Measurements from ENCODE around the gene BLOC1S3.

BLOC1S3 gene

DNA sequence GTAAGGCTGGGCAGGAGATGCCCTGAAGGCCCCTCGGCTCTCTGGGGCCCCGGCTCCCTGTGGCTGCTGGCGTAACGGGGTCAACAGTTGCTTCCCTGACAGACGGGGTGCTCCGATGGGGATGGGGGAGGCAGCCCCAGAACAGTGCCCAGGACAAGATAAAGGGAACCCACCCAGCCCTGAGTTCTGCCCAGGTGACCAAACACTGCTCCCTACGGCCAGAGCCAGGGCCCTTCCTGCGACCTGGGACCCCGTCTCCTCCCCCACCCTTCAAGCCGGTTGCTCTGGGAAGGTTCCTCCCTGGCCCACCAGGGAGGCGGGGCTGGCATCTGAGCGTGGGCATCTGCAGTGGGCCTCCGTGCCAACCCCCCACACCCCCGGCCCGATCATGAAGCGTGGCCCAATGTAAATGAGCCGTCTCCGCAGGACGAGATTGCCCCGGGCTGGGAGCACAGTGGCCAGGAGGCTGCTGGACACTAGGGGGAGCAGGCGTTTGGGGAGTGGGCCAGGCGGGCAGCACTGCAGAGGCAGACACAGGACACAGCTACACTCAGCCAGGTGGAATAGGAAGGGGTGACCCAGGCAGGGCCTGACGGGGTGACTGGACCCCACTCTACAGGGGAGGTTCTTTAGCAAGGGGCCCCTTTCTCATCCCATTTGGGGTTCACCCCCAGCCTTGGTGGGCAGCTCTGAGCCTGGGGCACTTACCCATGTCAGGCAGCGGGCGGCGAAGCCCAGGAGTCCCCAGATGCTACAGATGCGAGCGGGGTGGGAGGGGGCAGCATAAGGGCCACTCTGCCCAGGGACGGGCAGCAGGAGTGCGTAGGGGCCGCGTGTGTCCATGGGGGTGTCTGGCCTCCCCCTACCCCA lies 16.6 kb upstream of the BLOC1S3 start:
- no peak for DNase-seq (ENCODE audit: low read depth in 3 of 3)

GRCh38 chr19:45162608-45163143 lies 15.9 kb upstream of the BLOC1S3 start:
- DNase-seq (ENCODE audit: low read depth in 3 of 3), result no peak

- DNase-seq (ENCODE audit: low read depth in 3 of 3), result no peak
Observed at GRCh38 chr19:45163156-45163555, 15.4 kb upstream of the BLOC1S3 start.

GRCh38 chr19:45163751-45164460 lies 14.7 kb upstream of the BLOC1S3 start:
- DNase-seq (ENCODE audit: low read depth in 3 of 3), result no peak

DNA sequence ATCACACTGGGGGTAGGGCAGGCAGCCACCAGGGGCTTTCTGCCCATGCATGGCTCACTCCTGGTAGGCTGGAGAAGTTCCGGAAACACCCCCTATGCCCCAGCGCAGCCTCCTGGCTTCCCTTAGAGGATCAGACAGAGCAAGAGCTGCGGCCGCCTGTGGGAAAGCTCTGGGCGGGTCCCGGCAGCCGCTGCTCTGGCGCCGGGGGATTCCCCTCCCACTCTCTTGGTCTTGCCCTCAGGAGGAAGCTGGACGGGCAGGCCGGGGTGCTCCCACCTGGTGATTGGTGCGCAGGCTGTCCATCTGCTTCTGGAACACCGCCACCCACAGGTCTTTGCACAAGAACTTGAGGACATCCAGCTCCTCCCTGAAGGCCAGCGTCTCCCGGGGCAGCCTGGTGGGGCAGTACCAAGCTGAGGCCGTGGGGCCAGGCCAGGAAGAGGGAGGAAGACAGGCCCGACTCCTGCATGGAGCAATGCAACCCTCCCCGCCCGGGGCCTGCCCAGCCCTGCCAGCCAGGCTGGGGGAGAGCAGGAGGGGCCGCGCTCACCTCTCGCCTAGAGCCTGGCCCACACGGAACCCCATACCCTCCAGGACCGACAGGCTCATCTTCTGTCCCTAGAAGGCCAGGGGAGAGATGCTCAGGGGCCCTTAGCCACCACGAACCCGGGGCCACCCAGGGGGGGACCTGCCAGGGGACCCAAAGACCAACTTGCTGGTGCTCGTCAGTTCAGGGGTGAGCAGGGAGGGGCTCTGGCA lies 13.8 kb upstream of the BLOC1S3 start:
- DNase-seq (ENCODE audit: low read depth in 3 of 3), result peak in 1 of 3 experiments; percentile 71

DNA sequence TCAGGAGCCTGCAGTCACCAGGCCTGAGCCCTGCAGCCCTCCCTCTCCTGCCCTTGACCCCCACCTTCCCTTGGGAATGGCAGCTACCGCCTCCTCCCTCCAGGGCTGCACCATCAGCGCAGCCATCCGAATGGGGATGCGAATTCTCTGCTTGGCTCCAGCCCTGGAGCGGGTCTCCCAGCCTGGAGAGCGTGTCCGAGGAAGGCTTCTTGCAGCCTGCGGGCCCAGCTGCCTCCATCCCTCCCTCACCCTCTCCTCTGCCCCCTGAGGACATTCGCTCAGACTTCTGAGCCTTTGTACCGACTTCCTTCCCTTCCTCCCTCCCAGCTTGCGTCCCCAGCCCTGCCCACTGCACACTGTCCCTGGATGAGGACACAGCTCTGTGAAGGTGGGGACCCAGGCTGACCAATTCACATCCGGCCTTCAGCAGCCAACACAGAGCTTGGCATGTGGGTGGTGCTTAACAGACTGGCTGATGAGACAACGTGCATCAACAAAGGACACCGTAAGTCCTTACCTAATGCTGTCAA lies 11.8 kb upstream of the BLOC1S3 start:
- no peak for DNase-seq (ENCODE audit: low read depth in 3 of 3)

- no peak for DNase-seq (ENCODE audit: low read depth in 3 of 3)
Observed at GRCh38 chr19:45168767-45169351, 9.7 kb upstream of the BLOC1S3 start.

- DNase-seq (ENCODE audit: low read depth in 3 of 3), result no peak
Observed at GRCh38 chr19:45169602-45170001, 9.0 kb upstream of the BLOC1S3 start.

DNA sequence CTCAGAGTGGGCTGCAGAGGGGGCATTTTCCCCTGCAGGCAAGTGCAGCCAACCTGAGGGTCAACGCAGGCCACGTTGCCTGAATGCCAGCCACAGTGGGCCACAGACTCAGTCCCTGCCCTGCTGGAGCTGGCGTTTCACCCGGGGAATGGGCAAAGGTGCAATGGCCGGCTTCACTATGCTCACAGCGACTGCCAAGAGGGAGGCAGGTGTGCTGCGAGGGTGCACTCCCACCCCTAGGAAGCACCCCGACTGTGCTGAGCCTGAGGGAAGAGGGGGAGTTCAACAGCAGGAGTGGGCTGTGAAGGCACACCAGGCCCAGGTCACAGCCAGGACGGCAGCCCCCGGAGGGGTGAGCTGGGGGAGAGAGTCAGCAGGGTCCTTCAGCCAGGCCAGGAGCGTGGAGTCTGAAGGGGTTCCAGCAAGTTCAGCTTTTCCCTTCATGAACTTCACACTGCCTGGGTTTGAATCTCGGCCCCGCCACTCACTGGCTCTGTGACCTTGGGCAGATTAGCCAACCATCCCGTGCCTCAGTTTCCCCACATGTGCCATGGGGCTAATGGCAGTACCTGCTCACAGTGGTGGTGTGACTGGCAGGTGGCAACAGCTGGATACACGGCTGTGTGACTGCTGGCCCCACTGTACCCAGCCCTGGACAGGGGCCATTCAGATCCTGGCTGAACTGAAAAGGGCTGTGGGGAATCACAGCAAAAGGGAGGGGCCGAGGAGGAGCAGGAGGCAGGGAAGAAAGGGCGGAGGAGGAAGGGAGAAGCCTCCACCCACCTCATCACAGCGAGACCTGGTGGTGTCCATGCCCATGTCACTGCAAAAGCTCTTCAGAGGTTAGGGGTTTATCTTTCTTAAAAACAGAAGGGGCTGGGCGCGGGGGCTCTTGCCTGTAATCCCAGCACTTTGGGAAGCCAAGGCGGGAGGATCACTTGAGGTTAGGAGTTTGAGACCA lies 8.2 kb upstream of the BLOC1S3 start:
- DNase-seq (ENCODE audit: low read depth in 3 of 3), result no peak

GRCh38 chr19:45171211-45171623 lies 7.4 kb upstream of the BLOC1S3 start:
- DNase-seq (ENCODE audit: low read depth in 3 of 3), result no peak

DNA sequence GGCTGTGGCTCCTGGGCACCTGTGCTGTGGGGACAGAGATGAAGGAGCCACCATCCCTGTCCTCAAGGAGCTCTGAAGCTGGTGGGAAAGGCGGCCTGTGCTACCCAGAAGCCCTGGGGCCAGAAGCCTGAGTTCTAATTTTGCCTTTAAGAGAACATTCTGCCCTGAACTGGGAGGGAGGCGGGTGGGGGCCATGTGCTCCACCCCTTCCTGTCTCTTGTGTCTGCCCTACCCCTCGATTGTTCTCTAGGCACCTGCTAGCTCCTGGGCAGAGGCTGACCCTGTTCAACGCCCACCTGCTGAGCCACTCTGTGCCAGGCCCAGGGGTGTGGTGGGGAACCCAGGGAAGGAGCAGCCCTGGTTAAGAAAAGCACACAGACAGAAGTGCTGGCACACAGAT lies 6.4 kb upstream of the BLOC1S3 start:
- DNase-seq (ENCODE audit: low read depth in 3 of 3), result no peak

GRCh38 chr19:45172611-45173208 lies 5.9 kb upstream of the BLOC1S3 start:
- DNase-seq (ENCODE audit: low read depth in 3 of 3), result no peak

GRCh38 chr19:45173816-45174215 lies 4.8 kb upstream of the BLOC1S3 start:
- DNase-seq (ENCODE audit: low read depth in 3 of 3), result no peak

- DNase-seq (ENCODE audit: low read depth in 3 of 3), result no peak
Observed at GRCh38 chr19:45175515-45176345, 2.9 kb upstream of the BLOC1S3 start.

DNA sequence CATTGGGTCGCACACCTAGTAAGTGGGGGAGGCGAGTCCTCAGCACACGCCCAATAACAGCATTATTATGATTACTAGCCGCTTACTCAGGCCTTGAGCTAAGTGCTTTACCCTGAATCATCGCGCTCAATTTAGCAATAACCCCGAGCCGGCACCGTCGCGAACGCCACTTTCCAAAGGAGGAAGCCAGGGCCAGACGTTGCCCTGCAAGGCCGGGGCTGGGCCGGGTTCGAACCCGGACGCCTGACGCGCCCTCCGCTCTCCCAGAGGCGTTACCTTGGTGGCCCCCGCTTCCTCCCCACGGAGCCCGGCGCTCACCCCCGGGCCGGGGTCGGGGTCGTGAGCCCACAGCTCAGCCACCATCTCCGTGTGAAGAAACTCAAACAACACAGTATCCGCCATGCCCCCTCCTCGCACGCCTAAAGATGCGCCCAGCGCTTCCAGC lies 745 bp upstream of the BLOC1S3 start, which contains the start of gene TRAPPC6A:
Gene TRAPPC6A, minus strand, starts transcription at position 421 of the 445 bp plus-strand sequence. Its CDS starts 19 bp downstream, at position 402.
- peak in 1 of 3 experiments; percentile 22 for DNase-seq (ENCODE audit: low read depth in 3 of 3)

- peak in 1 of 3 experiments; percentile 34 for DNase-seq (ENCODE audit: low read depth in 3 of 3)
Observed at GRCh38 chr19:45179072-45179891, 698 bp downstream of the BLOC1S3 start.

GRCh38 chr19:45179892-45180370 lies 1.3 kb downstream of the BLOC1S3 start:
- no peak for DNase-seq (ENCODE audit: low read depth in 3 of 3)

- DNase-seq (ENCODE audit: low read depth in 3 of 3), result no peak
Observed at GRCh38 chr19:45180936-45181335, 2.4 kb downstream of the BLOC1S3 start.
